GM19239 (cell line): Measurements from ENCODE around the gene KCTD13.

Source experiments
- DNase-seq: peaks from one replicate; pipeline ENCODE4 v3.0.0; 2011; ENCODE audit warnings: low spot score; ENCODE audit not compliant: insufficient read length
- FAIRE-seq: peaks from 2 replicates; lab custom pipeline; 2011; peaks lifted over from hg19 to GRCh38; lab: Jason Lieb, UNC

KCTD13 gene

GRCh38 chr16:29857133-29857760, 68.8 kb downstream of the KCTD13 start:
- DNase-seq (no peak), FAIRE-seq (no peak)
